ENCODE data around the gene ACTC1.

- TF ChIP-seq CTCF (IDR thresholded peaks at IDR 0.05) (no peak), MYC (IDR thresholded peaks at IDR 0.05; ENCODE audit: borderline replicate concordance, low read length) (no peak), POLR2A (IDR thresholded peaks at IDR 0.05; ENCODE audit: low read length) (no peak), CBX8 (IDR thresholded peaks at IDR 0.05) (no peak), RAD21 (conservative IDR thresholded peaks at IDR 0.05 in 1 of 2, IDR thresholded peaks at IDR 0.05 in 1 of 2) (no peak), ELK1 (IDR thresholded peaks at IDR 0.05; ENCODE audit: low read depth, low read length) (no peak), FOXS1 (CRISPR knock-in tag; IDR thresholded peaks at IDR 0.05) (no peak)
Measured at GRCh38 chr15:34813446-34814190, 18.3 kb upstream of the ACTC1 start.

Data from A549 (cell line).